GM12878 (cell line): ENCODE results near the gene HNMT.

ENCODE experiments used
- ASH2L ChIP-seq: fragments of 300-600, 200-600 bp; sonication (generic); IDR thresholded peaks from 2 replicates; pipeline ENCODE4 v1.6.1; 2017; ENCODE audit warnings: low read depth, mild to moderate bottlenecking, borderline replicate concordance
- CTCF ChIP-seq, 3 experiments: IDR thresholded peaks in 2 of 3; conservative IDR thresholded peaks in 1 of 3; 2 replicates each; pipeline ENCODE4 v1.5.1; 2011; ENCODE audit warnings: low read depth in 3 of 3, low read length in 3 of 3, mild to moderate bottlenecking in 3 of 3, control low read depth in 2 of 3, moderate library complexity in 2 of 3, inconsistent platforms in 1 of 3, mixed read lengths in 1 of 3; ENCODE audit not compliant: control insufficient read depth in 2 of 3, insufficient read depth in 1 of 3; ENCODE audit errors: extremely low read depth in 1 of 3
- EED ChIP-seq: sonication (generic); IDR thresholded peaks from 2 replicates; pipeline ENCODE4 v1.6.1; 2016; ENCODE audit warnings: antibody characterized with exemption, low read depth
- MAX ChIP-seq: IDR thresholded peaks from 2 replicates; pipeline ENCODE4 v1.6.1; 2012; ENCODE audit warnings: low read depth, low read length, improper control_type of control experiment
- MEF2A ChIP-seq: IDR thresholded peaks from 2 replicates; pipeline ENCODE4 v1.6.1; 2011; ENCODE audit warnings: low read depth, mild to moderate bottlenecking, low read length, moderate library complexity; ENCODE audit not compliant: insufficient read depth
- NFYB ChIP-seq: IDR thresholded peaks from 2 replicates; pipeline ENCODE4 v1.6.1; 2011; ENCODE audit warnings: low read depth, mild to moderate bottlenecking, low read length, improper control_type of control experiment, moderate library complexity; ENCODE audit not compliant: insufficient read depth
- POLR2AphosphoS5 ChIP-seq: IDR thresholded peaks from 2 replicates; pipeline ENCODE4 v1.6.1; 2011; ENCODE audit warnings: mild to moderate bottlenecking, low read length, inconsistent platforms
- RFX5 ChIP-seq: IDR thresholded peaks from 2 replicates; pipeline ENCODE4 v1.6.1; 2011; ENCODE audit warnings: low read depth, low read length, improper control_type of control experiment
- SIN3A ChIP-seq: IDR thresholded peaks from 2 replicates; pipeline ENCODE4 v1.6.1; 2012; ENCODE audit warnings: low read depth, low read length, improper control_type of control experiment
- TCF12 ChIP-seq: IDR thresholded peaks from 2 replicates; pipeline ENCODE4 v1.6.1; 2011; ENCODE audit warnings: low read depth, mild to moderate bottlenecking, low read length

GRCh38 chr2:137944714-137945113 is 19.6 kb upstream of the HNMT start:
- TF ChIP-seq EED (no peak), SIN3A (no peak), MEF2A (no peak), CTCF (IDR thresholded peaks at IDR 0.05 in 2 of 3, conservative IDR thresholded peaks at IDR 0.05 in 1 of 3; ENCODE audit: control insufficient read depth in 2 of 3, extremely low read depth in 1 of 3, insufficient read depth in 1 of 3, low read depth in 3 of 3, low read length in 3 of 3) (no peak), ASH2L (no peak), RFX5 (no peak), NFYB (no peak), POLR2AphosphoS5 (no peak), TCF12 (no peak), MAX (no peak)
